Right lobe of liver (tissue), 6 donors: ENCODE results near the gene ZNF74. TPM values are rescaled to one million over a fixed set of nuclear protein-coding genes. Genes with fewer than 3 reads are reported as not detected.

ENCODE experiments used
- ATAC-seq, 4 donors: fragments of 200-7000 bp; cut with Tn5 transposase; one replicate each; pipeline ENCODE4 v1.9.1; 2020; ENCODE audit warnings: mild to moderate bottlenecking in 4 of 4, moderate library complexity in 4 of 4
- DNase-seq, 3 donors: peaks; one replicate each; pipeline ENCODE4 v3.0.0-alpha.2; 2020
- H3K27ac ChIP-seq, 3 donors: fragments of 200-600 bp; one replicate each; pipeline ENCODE4 v1.8.0; 2022
- H3K27me3 ChIP-seq, 2 donors: fragments of 200-600 bp; one replicate each; pipeline ENCODE4 v1.8.0; 2022
- H3K36me3 ChIP-seq, 4 donors: fragments of 200-600 bp; sonication (generic) in 1 of 4; one replicate each; pipeline versions ENCODE4 v1.5.1 to v1.8.0; 2017 to 2022; ENCODE audit warnings: control low read depth in 1 of 4
- H3K4me1 ChIP-seq, 4 donors: fragments of 200-600 bp; sonication (generic) in 1 of 4; one replicate each; pipeline versions ENCODE4 v1.5.1 to v1.8.0; 2017 to 2022; ENCODE audit warnings: control low read depth in 1 of 4
- H3K4me3 ChIP-seq, 3 donors: fragments of 200-600 bp; one replicate each; pipeline ENCODE4 v1.8.0; 2022
- H3K9me3 ChIP-seq, 4 donors: fragments of 200-600 bp; sonication (generic) in 1 of 4; one replicate each; pipeline versions ENCODE4 v1.5.1 to v1.8.0; 2017 to 2022; ENCODE audit warnings: control low read depth in 1 of 4
- CTCF ChIP-seq, 4 donors: fragments of 200-600 bp in 3 of 4; fragments of 450-650 bp in 1 of 4; IDR thresholded peaks; one replicate each; pipeline versions ENCODE4 v1.5.1 to v1.8.0; 2016 to 2022; ENCODE audit warnings: antibody characterized with exemption in 4 of 4, mild to moderate bottlenecking in 2 of 4
- POLR2A ChIP-seq: fragments of 450-650 bp; IDR thresholded peaks from one replicate; pipeline ENCODE4 v1.6.1; 2017; ENCODE audit warnings: antibody characterized with exemption, mild to moderate bottlenecking
- WGBS: methylation state at CpG from one replicate; pipeline ENCODE4 v1.1.6; 2018; ENCODE audit warnings: low coverage, low lambda C conversion rate; ENCODE audit not compliant: insufficient coverage; ENCODE audit errors: missing lambda C conversion rate; 5-methylcytosine and 5-hydroxymethylcytosine counted together
- intact Hi-C, 2 donors: fragments of 100-400 bp; cut with DNase I; formaldehyde crosslinking; loops; one replicate each; pipeline versions ENCODE4 v1.11.2 to v1.14.1; 2022
- total RNA-seq, 6 experiments: library from RNA; depleted of rRNA in 2 of 6; stranded (reverse); fragments of >200 nt in 2 of 6; fragmentation: NEBNext Ultra II Directional in 3 of 6; extraction: Animal tissue kit (Norgen Biotek cat#: 25700) in 3 of 6; gene quantifications; one replicate each; pipeline versions ENCODE4 v1.1.0 to v1.2.4, GENCODE V29; 2016 to 2023
- donor health status: DM: no; HTN: yes; CAD: no.
- donor health status: DM: no; HTN: no; CAD: no.
- donor health status: DM: no; HTN: no; CAD: no.
- donor health status: DM: no; HTN: yes; CAD: no.
- donor health status: DM: no; HTN: yes; CAD: no.

The ZNF74 gene
- total RNA-seq, 6 experiments from 2014 or later, result 3.2 to 6.6 (median 3.4) TPM

- Histone ChIP-seq H3K4me3 (no peak overlapping the region), H3K27me3 (no peaks in the 10 kb centered on the region), H3K36me3 (no peaks in the 10 kb centered on the region), H3K4me1 (peaks cover 0 to 24% (median 4%) of the 10 kb centered on the region in 4 donors), H3K27ac (no peak overlapping the region), H3K9me3 (no peaks in the 10 kb centered on the region)
- intact Hi-C loops, result no loop called here
- DNase-seq, result no peak
- WGBS, result 81% methylated on average over 2 of the region's 2 CpGs
- TF ChIP-seq CTCF (IDR thresholded peaks at IDR 0.05), result no peak
- no peak for TF ChIP-seq POLR2A
- ATAC-seq, result no peak
Observed at GRCh38 chr22:20395907-20396287, 1.9 kb downstream of the ZNF74 start.

- ATAC-seq (no peak), DNase-seq (no peak)
- H3K36me3 ChIP-seq, result no peaks in the 10 kb centered on the region
- intact Hi-C loops, result no loop called here
- peaks cover 0 to 24% (median 4%) of the 10 kb centered on the region in 4 donors for H3K4me1 ChIP-seq
- H3K27me3 ChIP-seq, result no peaks in the 10 kb centered on the region
- no peak for TF ChIP-seq POLR2A
- no peak for TF ChIP-seq CTCF (IDR thresholded peaks at IDR 0.05)
- no peak overlapping the region for H3K4me3 ChIP-seq
- H3K9me3 ChIP-seq, result no peaks in the 10 kb centered on the region
- 88% methylated on average over 1 of the region's 1 CpG for WGBS
- no peak overlapping the region for H3K27ac ChIP-seq
Observed at GRCh38 chr22:20396639-20397038, 2.7 kb downstream of the ZNF74 start.

- TF ChIP-seq CTCF (IDR thresholded peaks at IDR 0.05) (no peak), POLR2A (no peak)
- ATAC-seq (no peak), DNase-seq (no peak)
- Histone ChIP-seq H3K36me3 (no peaks in the 10 kb centered on the region), H3K27me3 (no peaks in the 10 kb centered on the region), H3K4me3 (no peak overlapping the region), H3K27ac (no peak overlapping the region), H3K4me1 (peaks cover 0 to 24% (median 4%) of the 10 kb centered on the region in 4 donors), H3K9me3 (no peaks in the 10 kb centered on the region)
- intact Hi-C loops, result no loop called here
- 75% methylated on average over 2 of the region's 2 CpGs for WGBS
Observed at GRCh38 chr22:20397498-20397897, 3.5 kb downstream of the ZNF74 start.

GRCh38 chr22:20398420-20398819, 4.5 kb downstream of the ZNF74 start:
- no peak for ATAC-seq
- Histone ChIP-seq H3K36me3 (no peaks in the 10 kb centered on the region), H3K4me3 (no peak overlapping the region), H3K27ac (no peak overlapping the region), H3K9me3 (no peaks in the 10 kb centered on the region), H3K4me1 (peaks cover 0 to 26% (median 7%) of the 10 kb centered on the region in 4 donors), H3K27me3 (no peaks in the 10 kb centered on the region)
- 95% methylated on average over 5 of the region's 5 CpGs for WGBS
- TF ChIP-seq CTCF (IDR thresholded peaks at IDR 0.05) (no peak), POLR2A (no peak)
- intact Hi-C loops, result no loop called here
- DNase-seq, result no peak
